ENCODE measurements around the gene FGFR3. TPM values are rescaled to one million over a fixed set of nuclear protein-coding genes. Genes with fewer than 3 reads are reported as not detected.

FGFR3 gene
- total RNA-seq, 6 donors from 2014 or later, result 18.5 to 92.2 (median 24.4) TPM

GRCh38 chr4:1788254-1788973 lies 4.7 kb upstream of the FGFR3 start:
- WGBS, 2 donors, result 66 to 70% methylated on average over 11 to 13 of the region's 13 CpGs
- no peak for DNase-seq
- no peak overlapping the region for H3K4me3 ChIP-seq
- TF ChIP-seq EP300 (IDR thresholded peaks at IDR 0.05) (no peak), POLR2AphosphoS5 (IDR thresholded peaks at IDR 0.05) (no peak), CTCF (IDR thresholded peaks at IDR 0.05) (no peak), POLR2A (IDR thresholded peaks at IDR 0.05) (no peak)
- no peak for ATAC-seq (ENCODE audit: low FRiP score in 2 of 2)
- H3K27me3 ChIP-seq, result peaks cover 0 to 5% (median 0%) of the 10 kb centered on the region in 4 donors
- no peaks in the 10 kb centered on the region for H3K9me3 ChIP-seq
- no peaks in the 10 kb centered on the region for H3K36me3 ChIP-seq
- H3K27ac ChIP-seq, result no peak overlapping the region
- H3K4me1 ChIP-seq, result peaks cover 0 to 20% (median 12%) of the 10 kb centered on the region in 4 donors

GRCh38 chr4:1789552-1789951 lies 3.5 kb upstream of the FGFR3 start:
- ATAC-seq (ENCODE audit: low FRiP score in 2 of 2) (no peak), DNase-seq (peak in 1 of 2 donors; percentile 80)
- H3K4me1 ChIP-seq, result peaks cover 8 to 28% (median 23%) of the 10 kb centered on the region in 4 donors
- H3K4me3 ChIP-seq, result no peak overlapping the region
- 81 to 98% methylated on average over 8 to 21 of the region's 21 CpGs for WGBS, 2 donors
- no peaks in the 10 kb centered on the region for H3K9me3 ChIP-seq
- no peaks in the 10 kb centered on the region for H3K36me3 ChIP-seq
- no peak for TF ChIP-seq EP300 (IDR thresholded peaks at IDR 0.05)
- no peak for TF ChIP-seq CTCF (IDR thresholded peaks at IDR 0.05)
- TF ChIP-seq POLR2A (IDR thresholded peaks at IDR 0.05), result no peak
- no peak for TF ChIP-seq POLR2AphosphoS5 (IDR thresholded peaks at IDR 0.05)
- H3K27me3 ChIP-seq, result peaks cover 0 to 15% (median 7%) of the 10 kb centered on the region in 4 donors
- H3K27ac ChIP-seq, result no peak overlapping the region

- H3K4me3 ChIP-seq, result no peak overlapping the region
- DNase-seq (no peak), ATAC-seq (ENCODE audit: low FRiP score in 2 of 2) (no peak)
- H3K27ac ChIP-seq, result no peak overlapping the region
- WGBS, 2 donors, result 83 to 84% methylated on average over 8 to 10 of the region's 10 CpGs
- H3K9me3 ChIP-seq, result no peaks in the 10 kb centered on the region
- H3K36me3 ChIP-seq, result no peaks in the 10 kb centered on the region
- TF ChIP-seq CTCF (IDR thresholded peaks at IDR 0.05) (no peak), POLR2A (IDR thresholded peaks at IDR 0.05) (no peak), EP300 (IDR thresholded peaks at IDR 0.05) (no peak), POLR2AphosphoS5 (IDR thresholded peaks at IDR 0.05) (no peak)
- peaks cover 10 to 32% (median 27%) of the 10 kb centered on the region in 4 donors for H3K4me1 ChIP-seq
- H3K27me3 ChIP-seq, result peaks cover 0 to 19% (median 8%) of the 10 kb centered on the region in 4 donors
These were observed 3.1 kb upstream of the FGFR3 start for GRCh38 chr4:1790005-1790404.

- DNase-seq (peak in 1 of 2 donors; percentile 85), ATAC-seq (ENCODE audit: low FRiP score in 2 of 2) (no peak)
- TF ChIP-seq POLR2A (IDR thresholded peaks at IDR 0.05) (no peak), POLR2AphosphoS5 (IDR thresholded peaks at IDR 0.05) (no peak), CTCF (IDR thresholded peaks at IDR 0.05) (no peak), EP300 (IDR thresholded peaks at IDR 0.05) (no peak)
- H3K36me3 ChIP-seq, result no peaks in the 10 kb centered on the region
- peak overlapping the region in 3 of 4 donors; percentile 61 to 70 (median 64) for H3K4me3 ChIP-seq
- 64 to 83% methylated on average over 10 to 28 of the region's 29 CpGs for WGBS, 2 donors
- H3K27ac ChIP-seq, result peak overlapping the region in 2 of 4 donors; percentile 24 to 30
- H3K4me1 ChIP-seq, result peaks cover 21 to 40% (median 33%) of the 10 kb centered on the region in 4 donors
- H3K9me3 ChIP-seq, result no peaks in the 10 kb centered on the region
- peaks cover 0 to 23% (median 14%) of the 10 kb centered on the region in 4 donors for H3K27me3 ChIP-seq
These were observed 798 bp upstream of the FGFR3 start for GRCh38 chr4:1792158-1792831.

Data from upper lobe of left lung (tissue), 6 donors.